Neural cell (in vitro differentiated cells): Measurements from ENCODE around the gene STARD10. TPM values are rescaled to one million over a fixed set of nuclear protein-coding genes. Genes with fewer than 3 reads are reported as not detected.

Source experiments
- H2AFZ ChIP-seq: fragments of 200-600, 300-800 bp; sonication (generic), shearing (Covaris generic); 2 replicates; pipeline ENCODE4 v1.6.0; 2014; ENCODE audit warnings: low read depth, mild to moderate bottlenecking, antibody characterized with exemption, low read length, moderate library complexity
- H3F3A ChIP-seq: fragments of 200-600 bp; shearing (Covaris generic); 2 replicates; pipeline ENCODE4 v1.6.1; 2016; ENCODE audit warnings: mild to moderate bottlenecking, moderate library complexity, mixed read lengths, antibody characterized with exemption, low read length; ENCODE audit not compliant: insufficient read depth, poor library complexity, severe bottlenecking
- H3K27ac ChIP-seq: fragments of 200-600, 300-800 bp; sonication (generic), shearing (Covaris generic); 2 replicates; pipeline ENCODE4 v1.5.1; 2014; ENCODE audit warnings: mild to moderate bottlenecking, low read length, moderate library complexity
- H3K27me3 ChIP-seq: fragments of 300-800, 200-600 bp; sonication (generic), shearing (Covaris generic); 2 replicates; pipeline ENCODE4 v1.6.0; 2014; ENCODE audit warnings: mild to moderate bottlenecking, low read depth, low read length, moderate library complexity; ENCODE audit not compliant: insufficient read depth
- H3K36me3 ChIP-seq: fragments of 300-800, 200-600 bp; sonication (generic), shearing (Covaris generic); 2 replicates; pipeline ENCODE4 v1.5.1; 2014; ENCODE audit warnings: mild to moderate bottlenecking, antibody characterized with exemption, low read length, moderate library complexity; ENCODE audit not compliant: insufficient read depth
- H3K4me2 ChIP-seq: fragments of 300-800, 200-600 bp; sonication (generic), shearing (Covaris generic); 2 replicates; pipeline ENCODE4 v1.6.0; 2014; ENCODE audit warnings: mild to moderate bottlenecking, low read length
- H3K4me3 ChIP-seq: fragments of 300-800, 200-600 bp; sonication (generic), shearing (Covaris generic); 2 replicates; pipeline ENCODE4 v1.5.1; 2014; ENCODE audit warnings: mild to moderate bottlenecking, low read length, moderate library complexity
- H3K79me2 ChIP-seq: fragments of 200-600 bp; shearing (Covaris generic); replicated peaks from 2 replicates; pipeline ENCODE4 v1.6.0; 2014; ENCODE audit warnings: mild to moderate bottlenecking, low read length, moderate library complexity; ENCODE audit not compliant: insufficient read depth
- H3K9ac ChIP-seq: fragments of 300-800, 200-600 bp; sonication (generic), shearing (Covaris generic); 2 replicates; pipeline ENCODE4 v1.6.1; 2016; ENCODE audit warnings: mild to moderate bottlenecking, low read length, mixed read lengths
- H3K9me2 ChIP-seq: fragments of 200-600 bp; shearing (Covaris generic); 2 replicates; pipeline ENCODE4 v1.6.1; 2016; ENCODE audit warnings: mild to moderate bottlenecking, low read length, mixed read lengths; ENCODE audit not compliant: insufficient read depth
- H3K9me3 ChIP-seq: fragments of 200-600, 300-800 bp; sonication (generic), shearing (Covaris generic); 2 replicates; pipeline ENCODE4 v1.6.1; 2016; ENCODE audit warnings: mild to moderate bottlenecking, mixed run types, low read length, moderate library complexity, mixed read lengths
- H4K20me1 ChIP-seq: fragments of 200-600 bp; shearing (Covaris generic); 2 replicates; pipeline ENCODE4 v1.6.1; 2016; ENCODE audit warnings: mild to moderate bottlenecking, mixed run types; ENCODE audit not compliant: insufficient read depth
- EP300 ChIP-seq: fragments of 450-650 bp; conservative IDR thresholded peaks from 2 replicates; pipeline ENCODE4 v1.6.1; 2014; ENCODE audit warnings: antibody characterized with exemption, mild to moderate bottlenecking, moderate library complexity; ENCODE audit not compliant: poor library complexity, severe bottlenecking
- EZH2 ChIP-seq: fragments of 200-600, 300-800 bp; shearing (Covaris generic), sonication (generic); IDR thresholded peaks from 2 replicates; pipeline ENCODE4 v1.6.1; 2014; ENCODE audit warnings: antibody characterized with exemption, low read length, borderline replicate concordance, mild to moderate bottlenecking; ENCODE audit not compliant: insufficient read depth, poor library complexity, severe bottlenecking
- MXI1 ChIP-seq: fragments of 450-650 bp; conservative IDR thresholded peaks from 2 replicates; pipeline ENCODE4 v1.6.1; 2014; ENCODE audit warnings: antibody characterized with exemption, mild to moderate bottlenecking; ENCODE audit not compliant: poor library complexity, severe bottlenecking
- POLR2AphosphoS5 ChIP-seq: IDR thresholded peaks from 2 replicates; pipeline ENCODE4 v1.6.1; 2012
- RAD21 ChIP-seq: fragments of 450-650 bp; conservative IDR thresholded peaks from 2 replicates; pipeline ENCODE4 v1.6.1; 2014; ENCODE audit warnings: antibody characterized with exemption, mild to moderate bottlenecking, moderate library complexity
- SMC3 ChIP-seq: fragments of 450-650 bp; conservative IDR thresholded peaks from 2 replicates; pipeline ENCODE4 v1.6.1; 2014; ENCODE audit warnings: antibody characterized with exemption, mild to moderate bottlenecking, moderate library complexity; ENCODE audit not compliant: poor library complexity
- TAF1 ChIP-seq: IDR thresholded peaks from 2 replicates; pipeline ENCODE4 v1.6.1; 2012; ENCODE audit warnings: low read depth
- polyA plus RNA-seq: library from polyadenylated mRNA; depleted of rRNA; stranded (reverse); fragments of >200 nt; gene quantifications from 2 replicates; pipeline ENCODE4 v1.2.3, GENCODE V29; 2014
- TF ChIP-seq, protein P1 (sequence below): IDR thresholded peaks from 2 replicates; pipeline ENCODE4 v1.6.1; 2012; ENCODE audit warnings: borderline replicate concordance
- TF ChIP-seq, protein P2 (sequence below): fragments of 450-650 bp; IDR thresholded peaks from 2 replicates; pipeline ENCODE4 v1.5.1; 2014; ENCODE audit warnings: antibody characterized with exemption, mild to moderate bottlenecking, moderate library complexity; ENCODE audit not compliant: poor library complexity, severe bottlenecking

The STARD10 gene
- polyA plus RNA-seq, 1 donor from 2014 or later = 29.0 TPM

DNA sequence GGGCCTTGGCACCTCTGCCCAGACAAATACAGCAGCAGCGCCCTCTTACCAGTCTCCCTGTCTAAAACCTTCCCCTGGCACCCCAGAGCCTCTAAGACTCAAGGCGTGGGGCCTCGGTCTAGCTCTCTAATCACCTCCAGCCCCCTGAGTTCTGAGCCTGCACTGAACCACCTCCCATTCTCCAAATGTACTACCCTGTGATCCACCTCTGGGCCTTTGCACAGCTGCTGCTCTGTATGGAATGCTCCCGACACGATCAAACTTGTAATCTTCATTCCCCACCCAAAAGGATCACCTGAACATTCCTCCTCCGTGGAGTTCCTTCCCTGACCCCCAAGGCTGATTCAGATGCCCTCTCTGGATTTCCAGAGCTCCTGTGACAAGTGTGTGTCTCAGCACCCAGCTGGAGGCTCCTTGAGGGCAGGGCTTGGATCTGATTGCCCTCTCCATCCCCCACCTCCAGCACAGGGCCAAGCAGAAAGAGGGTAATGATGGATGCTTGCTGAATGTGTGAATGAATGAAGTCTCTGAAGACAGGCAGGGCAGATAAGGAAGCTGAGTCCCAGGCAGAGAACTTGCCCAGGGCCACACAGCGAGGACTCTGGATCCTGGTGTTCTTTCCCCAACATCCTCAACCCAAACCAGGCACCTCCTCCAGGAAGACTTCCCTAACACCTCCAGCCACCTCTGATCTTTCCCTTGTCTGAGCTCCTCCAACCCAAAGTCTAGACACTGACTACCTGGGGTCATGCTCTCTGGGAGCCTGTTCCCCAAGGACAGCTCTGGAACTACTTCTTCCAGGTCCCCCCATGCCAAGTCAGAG, 18.3 kb downstream of the STARD10 start:
- Histone ChIP-seq H3K27ac (no peak overlapping the region), H3K9me3 (no peaks in the 10 kb centered on the region), H3K36me3 (no peaks in the 10 kb centered on the region), H3K9ac (no peak overlapping the region), H3K27me3 (no peaks in the 10 kb centered on the region), H3K4me3 (no peak overlapping the region), H3F3A (no peaks in the 10 kb centered on the region), H4K20me1 (no peaks in the 10 kb centered on the region), H3K9me2 (no peaks in the 10 kb centered on the region), H3K4me2 (no peak overlapping the region), H3K79me2 (no peaks in the 10 kb centered on the region), H2AFZ (no peak overlapping the region)
- TF ChIP-seq, protein P1, sequence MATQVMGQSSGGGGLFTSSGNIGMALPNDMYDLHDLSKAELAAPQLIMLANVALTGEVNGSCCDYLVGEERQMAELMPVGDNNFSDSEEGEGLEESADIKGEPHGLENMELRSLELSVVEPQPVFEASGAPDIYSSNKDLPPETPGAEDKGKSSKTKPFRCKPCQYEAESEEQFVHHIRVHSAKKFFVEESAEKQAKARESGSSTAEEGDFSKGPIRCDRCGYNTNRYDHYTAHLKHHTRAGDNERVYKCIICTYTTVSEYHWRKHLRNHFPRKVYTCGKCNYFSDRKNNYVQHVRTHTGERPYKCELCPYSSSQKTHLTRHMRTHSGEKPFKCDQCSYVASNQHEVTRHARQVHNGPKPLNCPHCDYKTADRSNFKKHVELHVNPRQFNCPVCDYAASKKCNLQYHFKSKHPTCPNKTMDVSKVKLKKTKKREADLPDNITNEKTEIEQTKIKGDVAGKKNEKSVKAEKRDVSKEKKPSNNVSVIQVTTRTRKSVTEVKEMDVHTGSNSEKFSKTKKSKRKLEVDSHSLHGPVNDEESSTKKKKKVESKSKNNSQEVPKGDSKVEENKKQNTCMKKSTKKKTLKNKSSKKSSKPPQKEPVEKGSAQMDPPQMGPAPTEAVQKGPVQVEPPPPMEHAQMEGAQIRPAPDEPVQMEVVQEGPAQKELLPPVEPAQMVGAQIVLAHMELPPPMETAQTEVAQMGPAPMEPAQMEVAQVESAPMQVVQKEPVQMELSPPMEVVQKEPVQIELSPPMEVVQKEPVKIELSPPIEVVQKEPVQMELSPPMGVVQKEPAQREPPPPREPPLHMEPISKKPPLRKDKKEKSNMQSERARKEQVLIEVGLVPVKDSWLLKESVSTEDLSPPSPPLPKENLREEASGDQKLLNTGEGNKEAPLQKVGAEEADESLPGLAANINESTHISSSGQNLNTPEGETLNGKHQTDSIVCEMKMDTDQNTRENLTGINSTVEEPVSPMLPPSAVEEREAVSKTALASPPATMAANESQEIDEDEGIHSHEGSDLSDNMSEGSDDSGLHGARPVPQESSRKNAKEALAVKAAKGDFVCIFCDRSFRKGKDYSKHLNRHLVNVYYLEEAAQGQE = no peak
- TF ChIP-seq TAF1 (no peak), EZH2 (no peak), RAD21 (no peak), POLR2AphosphoS5 (no peak), SMC3 (no peak), EP300 (no peak), MXI1 (no peak)
- TF ChIP-seq, protein P2, sequence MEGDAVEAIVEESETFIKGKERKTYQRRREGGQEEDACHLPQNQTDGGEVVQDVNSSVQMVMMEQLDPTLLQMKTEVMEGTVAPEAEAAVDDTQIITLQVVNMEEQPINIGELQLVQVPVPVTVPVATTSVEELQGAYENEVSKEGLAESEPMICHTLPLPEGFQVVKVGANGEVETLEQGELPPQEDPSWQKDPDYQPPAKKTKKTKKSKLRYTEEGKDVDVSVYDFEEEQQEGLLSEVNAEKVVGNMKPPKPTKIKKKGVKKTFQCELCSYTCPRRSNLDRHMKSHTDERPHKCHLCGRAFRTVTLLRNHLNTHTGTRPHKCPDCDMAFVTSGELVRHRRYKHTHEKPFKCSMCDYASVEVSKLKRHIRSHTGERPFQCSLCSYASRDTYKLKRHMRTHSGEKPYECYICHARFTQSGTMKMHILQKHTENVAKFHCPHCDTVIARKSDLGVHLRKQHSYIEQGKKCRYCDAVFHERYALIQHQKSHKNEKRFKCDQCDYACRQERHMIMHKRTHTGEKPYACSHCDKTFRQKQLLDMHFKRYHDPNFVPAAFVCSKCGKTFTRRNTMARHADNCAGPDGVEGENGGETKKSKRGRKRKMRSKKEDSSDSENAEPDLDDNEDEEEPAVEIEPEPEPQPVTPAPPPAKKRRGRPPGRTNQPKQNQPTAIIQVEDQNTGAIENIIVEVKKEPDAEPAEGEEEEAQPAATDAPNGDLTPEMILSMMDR = no peak

DNA sequence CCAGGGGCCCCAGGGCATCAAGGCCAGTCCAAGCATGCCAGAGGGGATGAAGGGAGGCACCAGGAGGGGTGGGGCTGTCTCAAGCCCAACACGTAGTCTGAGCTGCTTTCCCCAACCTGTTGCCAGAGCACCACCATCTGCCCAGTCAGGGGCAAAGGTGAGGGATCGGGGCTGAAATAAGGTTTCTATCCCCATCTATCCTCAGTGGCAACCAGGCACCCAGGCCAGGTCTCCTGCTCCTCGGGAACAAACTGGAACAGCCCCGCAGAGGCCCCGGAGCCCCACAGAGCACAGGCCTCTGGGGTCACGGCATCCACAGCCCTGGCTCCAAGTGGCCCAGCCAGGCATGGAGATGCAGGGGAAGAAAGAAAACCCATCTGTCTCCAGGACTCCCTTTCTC, 19.3 kb downstream of the STARD10 start:
- no peak overlapping the region for H3K27ac ChIP-seq
- H3K79me2 ChIP-seq = no peaks in the 10 kb centered on the region
- no peak overlapping the region for H3K4me2 ChIP-seq
- no peak overlapping the region for H3K9ac ChIP-seq
- H3K9me2 ChIP-seq = no peaks in the 10 kb centered on the region
- no peak overlapping the region for H3K4me3 ChIP-seq
- H3K27me3 ChIP-seq = no peaks in the 10 kb centered on the region
- H2AFZ ChIP-seq = no peak overlapping the region
- H3K36me3 ChIP-seq = no peaks in the 10 kb centered on the region
- no peaks in the 10 kb centered on the region for H4K20me1 ChIP-seq
- no peaks in the 10 kb centered on the region for H3K9me3 ChIP-seq
- TF ChIP-seq TAF1 = no peak
- TF ChIP-seq, protein P1 = no peak
- TF ChIP-seq POLR2AphosphoS5 = no peak
- TF ChIP-seq EP300 = no peak
- no peak for TF ChIP-seq EZH2
- TF ChIP-seq RAD21 = no peak
- no peak for TF ChIP-seq SMC3
- TF ChIP-seq, protein P2 = no peak
- no peak for TF ChIP-seq MXI1
- no peaks in the 10 kb centered on the region for H3F3A ChIP-seq
